IPS-18c (cell line): ENCODE results near the gene PHOX2A.

Source experiments
- H3K4me3 ChIP-seq: 2 replicates; pipeline ENCODE4 v1.7.0; 2013; ENCODE audit warnings: low read depth, mild to moderate bottlenecking, low read length, moderate library complexity; ENCODE audit not compliant: insufficient read depth
- H3K9me3 ChIP-seq: one replicate; pipeline ENCODE4 v1.6.1; 2013; ENCODE audit warnings: mild to moderate bottlenecking, low read length, moderate library complexity; ENCODE audit not compliant: control insufficient read depth, insufficient read depth

Gene PHOX2A

GRCh38 chr11:72254299-72254993, 10.5 kb upstream of the PHOX2A start:
- Histone ChIP-seq H3K4me3 (no peak overlapping the region), H3K9me3 (no peaks in the 10 kb centered on the region)

- Histone ChIP-seq H3K4me3 (no peak overlapping the region), H3K9me3 (no peaks in the 10 kb centered on the region)
Observed at GRCh38 chr11:72253392-72253791, 9.4 kb upstream of the PHOX2A start.

- no peak overlapping the region for H3K4me3 ChIP-seq
- H3K9me3 ChIP-seq: no peaks in the 10 kb centered on the region
Observed at GRCh38 chr11:72251614-72252013, 7.6 kb upstream of the PHOX2A start.

- no peaks in the 10 kb centered on the region for H3K9me3 ChIP-seq
- H3K4me3 ChIP-seq: no peak overlapping the region
Observed at GRCh38 chr11:72250661-72251464, 6.9 kb upstream of the PHOX2A start.

GRCh38 chr11:72249961-72250360, 6.0 kb upstream of the PHOX2A start:
- Histone ChIP-seq H3K4me3 (no peak overlapping the region), H3K9me3 (no peaks in the 10 kb centered on the region)

- Histone ChIP-seq H3K4me3 (no peak overlapping the region), H3K9me3 (no peaks in the 10 kb centered on the region)
Observed at GRCh38 chr11:72247584-72247983, 3.6 kb upstream of the PHOX2A start.

- H3K9me3 ChIP-seq: no peaks in the 10 kb centered on the region
- H3K4me3 ChIP-seq: peak overlapping the region; percentile 65
Observed at GRCh38 chr11:72245263-72245816, 1.4 kb upstream of the PHOX2A start.

- no peaks in the 10 kb centered on the region for H3K9me3 ChIP-seq
- peak overlapping the region; percentile 65 for H3K4me3 ChIP-seq
Observed at GRCh38 chr11:72244361-72245262, 636 bp upstream of the PHOX2A start.

GRCh38 chr11:72243173-72244059, 560 bp downstream of the PHOX2A start:
- no peaks in the 10 kb centered on the region for H3K9me3 ChIP-seq
- H3K4me3 ChIP-seq: peak overlapping the region; percentile 65; the same call in 1 of the 2 replicates

- H3K4me3 ChIP-seq: no peak overlapping the region
Observed at GRCh38 chr11:72242141-72242540, 1.8 kb downstream of the PHOX2A start.

GRCh38 chr11:72241291-72241781, 2.6 kb downstream of the PHOX2A start:
- Histone ChIP-seq H3K9me3 (no peaks in the 10 kb centered on the region), H3K4me3 (0 out of 2 replicates have a peak overlapping the region, but pooled peaks have one; percentile 5)

More at GRCh38 chr11:72242141-72242540, 1.8 kb downstream of the PHOX2A start:
- H3K9me3 ChIP-seq: no peaks in the 10 kb centered on the region

GRCh38 chr11:72240461-72241290, 3.3 kb downstream of the PHOX2A start:
- Histone ChIP-seq H3K9me3 (no peaks in the 10 kb centered on the region), H3K4me3 (peak overlapping the region; percentile 44)

GRCh38 chr11:72239849-72240460, 4.0 kb downstream of the PHOX2A start:
- H3K9me3 ChIP-seq: no peaks in the 10 kb centered on the region
- peak overlapping the region; percentile 44 for H3K4me3 ChIP-seq

GRCh38 chr11:72239313-72239848, 4.6 kb downstream of the PHOX2A start:
- H3K4me3 ChIP-seq: peak overlapping the region; percentile 44; the same call in 1 of the 2 replicates

More at GRCh38 chr11:72239313-72239848, 4.6 kb downstream of the PHOX2A start:
- H3K9me3 ChIP-seq: no peaks in the 10 kb centered on the region
